ENCODE data around the gene CUEDC1. TPM values are rescaled to one million over a fixed set of nuclear protein-coding genes. Genes with fewer than 3 reads are reported as not detected.

Gene CUEDC1
- total RNA-seq (2022; extraction: Qiagen RNA extraction; ENCODE audit: low read depth), result 51.5 to 66.2 TPM (median 63.9 TPM) in 5 replicates

GRCh38 chr17:57955183-57955931, at the start of gene CUEDC1:
CUEDC1 (minus strand) TSS chr17:57955412; CDS start chr17:57885564, 69,848 bp downstream.

DNA sequence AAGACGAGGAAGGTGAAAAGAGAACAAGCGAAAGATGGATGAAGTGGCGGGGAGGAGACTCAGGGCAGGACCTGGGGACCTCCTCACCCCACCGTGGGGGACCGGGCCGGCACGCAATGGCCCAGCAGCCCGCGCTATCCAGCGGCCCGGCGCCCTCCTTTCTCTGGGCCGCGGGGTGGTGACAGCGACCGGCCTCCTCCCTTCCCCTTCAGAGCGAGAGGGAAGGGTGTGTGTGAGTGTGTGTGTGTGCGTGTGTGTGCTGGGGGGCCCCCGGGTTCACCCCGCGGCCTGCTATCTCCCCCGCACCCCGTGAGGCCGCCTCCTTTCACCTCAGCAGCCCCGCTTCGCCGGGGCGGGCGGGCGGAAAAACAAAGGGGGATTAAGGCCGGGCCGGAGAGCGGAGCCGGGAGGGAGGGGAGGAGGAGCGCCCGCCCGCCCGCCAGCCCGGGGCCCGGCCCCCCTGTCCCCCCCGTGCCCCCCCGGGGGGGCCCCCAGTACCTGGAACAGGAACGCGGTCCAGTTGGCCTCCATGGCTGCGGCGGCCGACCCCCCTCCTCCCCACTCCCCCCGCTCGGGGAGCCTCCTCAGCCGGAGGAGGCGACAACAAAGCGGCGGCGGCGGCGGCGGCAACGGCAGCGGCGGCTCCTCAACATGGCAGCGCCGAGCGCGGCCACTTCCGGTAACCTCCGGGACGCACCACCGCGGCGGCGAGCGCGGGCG, 32.5 kb upstream of the CUEDC1 start, which contains the start of gene VEZF1:
TSS of gene VEZF1 (minus strand) at position 674 of the 720 bp plus-strand sequence. CDS start at position 531, 143 bp downstream.

DNA sequence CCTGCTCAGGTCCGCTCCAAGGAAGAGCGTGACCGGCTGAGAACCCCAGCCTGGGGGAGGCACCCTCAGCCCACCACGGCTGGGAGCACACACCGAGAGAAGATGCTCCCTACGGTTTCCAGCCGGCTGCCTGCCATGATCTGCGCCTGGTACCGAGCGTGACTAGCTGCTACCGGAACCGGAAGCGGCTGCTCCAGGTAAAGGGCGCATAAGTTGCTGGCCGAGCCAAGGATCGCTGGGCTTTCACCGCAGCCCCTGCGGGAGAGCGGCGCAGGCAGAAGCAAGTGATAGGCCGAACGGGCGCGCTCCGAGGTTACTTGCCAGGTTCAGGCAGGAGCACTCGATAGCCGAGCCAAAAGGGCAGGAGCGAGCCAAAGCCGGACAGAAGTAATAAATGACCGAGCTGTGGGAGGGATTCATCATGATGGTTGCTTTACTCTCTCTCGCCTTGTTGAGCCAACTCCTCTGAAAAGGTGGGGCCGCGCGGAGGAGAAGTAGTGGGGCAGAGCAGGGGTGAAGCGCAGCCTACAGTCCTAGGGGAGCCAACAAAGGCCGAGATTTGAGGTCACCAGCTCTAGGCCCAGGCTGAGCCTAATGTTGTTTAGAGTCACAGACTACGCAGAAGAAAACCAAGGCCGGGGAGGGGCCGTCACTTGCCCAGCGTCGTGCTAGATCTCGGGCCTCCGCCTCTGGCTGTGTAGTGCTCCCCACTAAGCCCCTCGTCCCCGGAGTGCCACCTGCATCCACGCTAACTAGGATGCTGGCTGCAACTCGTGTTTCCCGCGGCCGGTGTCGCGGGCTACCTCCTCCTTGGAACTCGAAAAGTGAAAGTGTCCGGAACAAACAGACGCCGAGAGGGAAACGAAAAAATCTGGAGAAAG, 105.1 kb downstream of the CUEDC1 start, which contains the start of gene MRPS23:
TSS of gene MRPS23 (minus strand) at position 171 of the 881 bp plus-strand sequence. CDS start at position 137, 34 bp downstream.

Other genes starting within 250 kb of the CUEDC1 start
- gene CCDC182, start 210.1 kb downstream of the CUEDC1 start, total RNA-seq (2022; extraction: Qiagen RNA extraction; ENCODE audit: low read depth), result not detected in 5 replicates
- 188 to 258 TPM (median 191 TPM) in 5 replicates for gene MRPS23, start 105.4 kb downstream of the CUEDC1 start, total RNA-seq (2022; extraction: Qiagen RNA extraction; ENCODE audit: low read depth)
- 40.8 to 57.7 TPM (median 50.6 TPM) in 5 replicates for gene VEZF1, start 32.8 kb upstream of the CUEDC1 start, total RNA-seq (2022; extraction: Qiagen RNA extraction; ENCODE audit: low read depth)
- gene SRSF1, start 51.8 kb upstream of the CUEDC1 start, total RNA-seq (2022; extraction: Qiagen RNA extraction; ENCODE audit: low read depth), result 220 to 294 TPM (median 251 TPM) in 5 replicates
- gene DYNLL2, start 128.0 kb upstream of the CUEDC1 start, total RNA-seq (2022; extraction: Qiagen RNA extraction; ENCODE audit: low read depth), result 19.3 to 24.7 TPM (median 23.8 TPM) in 5 replicates
- gene OR4D1, start 193.0 kb upstream of the CUEDC1 start, total RNA-seq (2022; extraction: Qiagen RNA extraction; ENCODE audit: low read depth), result 0.02 TPM in 1 of 5 replicates, not detected in the others
- gene OR4D2, start 211.6 kb upstream of the CUEDC1 start, total RNA-seq (2022; extraction: Qiagen RNA extraction; ENCODE audit: low read depth), result not detected in 5 replicates
- not detected in 5 replicates for gene EPX, start 237.3 kb upstream of the CUEDC1 start, total RNA-seq (2022; extraction: Qiagen RNA extraction; ENCODE audit: low read depth)